Measurements from ENCODE around the gene SMIM30.

Gene SMIM30

GRCh38 chr7:113083816-113084495, 34.4 kb downstream of the SMIM30 start:
- TF ChIP-seq, protein P1, sequence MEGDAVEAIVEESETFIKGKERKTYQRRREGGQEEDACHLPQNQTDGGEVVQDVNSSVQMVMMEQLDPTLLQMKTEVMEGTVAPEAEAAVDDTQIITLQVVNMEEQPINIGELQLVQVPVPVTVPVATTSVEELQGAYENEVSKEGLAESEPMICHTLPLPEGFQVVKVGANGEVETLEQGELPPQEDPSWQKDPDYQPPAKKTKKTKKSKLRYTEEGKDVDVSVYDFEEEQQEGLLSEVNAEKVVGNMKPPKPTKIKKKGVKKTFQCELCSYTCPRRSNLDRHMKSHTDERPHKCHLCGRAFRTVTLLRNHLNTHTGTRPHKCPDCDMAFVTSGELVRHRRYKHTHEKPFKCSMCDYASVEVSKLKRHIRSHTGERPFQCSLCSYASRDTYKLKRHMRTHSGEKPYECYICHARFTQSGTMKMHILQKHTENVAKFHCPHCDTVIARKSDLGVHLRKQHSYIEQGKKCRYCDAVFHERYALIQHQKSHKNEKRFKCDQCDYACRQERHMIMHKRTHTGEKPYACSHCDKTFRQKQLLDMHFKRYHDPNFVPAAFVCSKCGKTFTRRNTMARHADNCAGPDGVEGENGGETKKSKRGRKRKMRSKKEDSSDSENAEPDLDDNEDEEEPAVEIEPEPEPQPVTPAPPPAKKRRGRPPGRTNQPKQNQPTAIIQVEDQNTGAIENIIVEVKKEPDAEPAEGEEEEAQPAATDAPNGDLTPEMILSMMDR (IDR thresholded peaks at IDR 0.05) = no peak

GRCh38 chr7:113083132-113083815, 35.1 kb downstream of the SMIM30 start:
- TF ChIP-seq, protein P1 (IDR thresholded peaks at IDR 0.05) = no peak

DNA sequence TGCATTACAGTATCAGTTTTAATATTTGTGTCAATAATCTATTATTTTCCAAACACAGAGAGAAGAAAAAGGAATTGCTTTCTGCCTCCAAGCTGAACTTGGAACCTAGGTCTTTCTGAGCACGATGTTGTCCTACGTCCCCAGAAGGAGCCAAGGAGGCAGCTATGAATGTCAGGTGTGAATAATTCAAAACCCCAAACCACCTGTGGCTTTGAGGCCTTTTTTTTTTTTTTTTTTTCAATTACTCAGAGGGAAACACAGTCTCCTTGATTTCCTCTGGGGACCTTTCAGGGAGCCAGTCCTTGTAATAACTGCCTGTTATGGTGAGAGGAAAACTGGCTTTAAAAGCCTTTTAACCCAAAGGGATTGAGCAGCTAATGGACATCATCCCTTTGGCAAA, 40.0 kb downstream of the SMIM30 start:
- TF ChIP-seq, protein P1 (IDR thresholded peaks at IDR 0.05) = no peak

DNA sequence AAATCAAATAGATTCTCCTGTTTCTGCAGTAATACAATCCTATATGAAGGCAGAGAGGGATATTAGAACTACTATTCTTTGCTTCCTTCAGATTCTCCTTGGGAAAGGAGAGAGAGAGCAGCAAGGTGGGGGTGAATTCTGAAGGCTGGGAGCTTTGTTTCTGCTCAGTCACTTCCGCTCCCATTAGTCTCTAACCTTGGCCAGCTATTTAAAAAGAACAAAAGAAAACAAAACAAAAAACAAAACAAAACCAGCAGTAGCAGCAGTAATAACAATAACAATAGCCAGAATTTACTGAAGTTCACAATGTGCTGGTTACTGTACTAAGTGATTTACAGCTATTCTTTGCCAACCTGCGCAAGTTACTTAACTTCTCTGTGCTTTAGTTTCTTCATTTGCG, 41.7 kb downstream of the SMIM30 start:
- TF ChIP-seq, protein P1 (IDR thresholded peaks at IDR 0.05) = no peak

- TF ChIP-seq, protein P1 (IDR thresholded peaks at IDR 0.05) = no peak
Observed at GRCh38 chr7:113071465-113071864, 46.9 kb downstream of the SMIM30 start.
